GM12875 (cell line): ENCODE measurements around the gene FXYD3.

ENCODE experiments used
- H3K4me3 ChIP-seq: one replicate; pipeline ENCODE4 v1.5.1; 2011; ENCODE audit warnings: low read depth, low read length, control low read depth
- TF ChIP-seq, protein P1 (sequence below): IDR thresholded peaks from 2 replicates; pipeline ENCODE4 v1.5.1; 2011; ENCODE audit warnings: low read depth, mild to moderate bottlenecking, control low read depth, inconsistent platforms, low read length, moderate library complexity, borderline replicate concordance; ENCODE audit not compliant: insufficient read depth

FXYD3 gene

DNA sequence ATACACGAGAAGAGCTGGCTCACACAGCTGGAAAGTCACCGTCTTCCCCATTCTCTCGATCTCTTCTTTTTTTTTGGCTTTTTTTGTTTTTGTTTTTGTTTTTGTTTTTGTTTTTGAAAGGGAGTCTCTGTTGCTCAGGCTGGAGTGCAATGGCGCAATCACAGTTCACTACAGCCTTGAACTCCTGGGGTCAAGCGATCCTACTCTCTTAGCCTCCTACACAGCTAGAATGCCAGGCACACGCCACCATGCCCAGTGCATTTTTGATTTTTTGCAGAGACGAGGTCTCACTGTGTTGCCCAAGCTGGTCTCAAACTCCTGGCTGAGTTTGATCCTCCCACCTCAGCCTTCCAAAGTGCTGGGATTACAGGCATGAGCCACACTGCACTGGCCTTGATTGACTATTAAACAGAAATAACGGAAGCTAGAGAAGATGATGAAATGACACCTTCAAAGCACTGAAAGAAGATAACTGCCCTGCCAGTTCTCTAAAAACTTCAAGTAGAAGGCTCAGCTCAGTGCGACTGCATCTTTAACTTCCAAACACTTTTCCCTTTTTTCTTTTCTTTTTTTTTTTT lies 4.0 kb downstream of the FXYD3 start:
- H3K4me3 ChIP-seq: no peak overlapping the region
- TF ChIP-seq, protein P1, sequence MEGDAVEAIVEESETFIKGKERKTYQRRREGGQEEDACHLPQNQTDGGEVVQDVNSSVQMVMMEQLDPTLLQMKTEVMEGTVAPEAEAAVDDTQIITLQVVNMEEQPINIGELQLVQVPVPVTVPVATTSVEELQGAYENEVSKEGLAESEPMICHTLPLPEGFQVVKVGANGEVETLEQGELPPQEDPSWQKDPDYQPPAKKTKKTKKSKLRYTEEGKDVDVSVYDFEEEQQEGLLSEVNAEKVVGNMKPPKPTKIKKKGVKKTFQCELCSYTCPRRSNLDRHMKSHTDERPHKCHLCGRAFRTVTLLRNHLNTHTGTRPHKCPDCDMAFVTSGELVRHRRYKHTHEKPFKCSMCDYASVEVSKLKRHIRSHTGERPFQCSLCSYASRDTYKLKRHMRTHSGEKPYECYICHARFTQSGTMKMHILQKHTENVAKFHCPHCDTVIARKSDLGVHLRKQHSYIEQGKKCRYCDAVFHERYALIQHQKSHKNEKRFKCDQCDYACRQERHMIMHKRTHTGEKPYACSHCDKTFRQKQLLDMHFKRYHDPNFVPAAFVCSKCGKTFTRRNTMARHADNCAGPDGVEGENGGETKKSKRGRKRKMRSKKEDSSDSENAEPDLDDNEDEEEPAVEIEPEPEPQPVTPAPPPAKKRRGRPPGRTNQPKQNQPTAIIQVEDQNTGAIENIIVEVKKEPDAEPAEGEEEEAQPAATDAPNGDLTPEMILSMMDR: no peak

DNA sequence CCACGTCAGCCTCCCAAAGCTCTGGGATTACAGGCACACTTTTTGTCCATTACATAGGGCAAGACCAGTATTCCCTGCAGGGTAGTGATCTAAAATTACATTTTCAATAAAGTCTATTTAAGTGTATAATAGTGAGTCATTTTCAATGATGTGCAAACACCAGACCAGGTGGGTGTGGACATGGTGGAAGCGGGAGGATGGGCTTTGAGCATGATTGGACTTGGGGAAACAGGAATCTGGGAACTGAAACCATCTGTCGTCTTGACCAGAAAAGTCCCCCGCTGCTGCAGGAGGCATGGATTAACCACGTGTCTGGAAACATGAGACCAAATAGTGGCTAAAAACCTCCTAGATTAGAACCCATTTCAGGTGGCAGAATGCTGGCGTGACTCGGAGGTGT lies 4.9 kb downstream of the FXYD3 start:
- H3K4me3 ChIP-seq: no peak overlapping the region
- TF ChIP-seq, protein P1: no peak

DNA sequence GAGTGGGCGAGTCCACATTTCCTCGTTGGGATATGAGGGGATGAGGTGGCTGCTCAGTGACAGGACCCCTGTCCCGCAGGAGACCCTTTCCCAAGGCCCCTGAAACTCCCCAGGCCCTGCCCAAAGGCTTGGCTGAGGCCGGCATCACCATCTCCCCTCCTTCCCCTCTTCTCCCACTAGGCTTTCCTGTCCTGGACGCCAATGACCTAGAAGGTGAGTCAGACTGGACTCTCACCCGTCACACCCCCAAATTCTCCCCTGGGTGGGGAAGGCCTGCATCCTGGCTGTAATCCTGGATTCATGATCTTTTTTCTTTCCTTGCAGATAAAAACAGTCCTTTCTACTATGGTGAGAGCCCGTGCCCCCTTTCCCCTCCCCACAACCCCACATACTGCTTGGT lies 5.3 kb downstream of the FXYD3 start:
- no peak overlapping the region for H3K4me3 ChIP-seq
- TF ChIP-seq, protein P1: no peak

DNA sequence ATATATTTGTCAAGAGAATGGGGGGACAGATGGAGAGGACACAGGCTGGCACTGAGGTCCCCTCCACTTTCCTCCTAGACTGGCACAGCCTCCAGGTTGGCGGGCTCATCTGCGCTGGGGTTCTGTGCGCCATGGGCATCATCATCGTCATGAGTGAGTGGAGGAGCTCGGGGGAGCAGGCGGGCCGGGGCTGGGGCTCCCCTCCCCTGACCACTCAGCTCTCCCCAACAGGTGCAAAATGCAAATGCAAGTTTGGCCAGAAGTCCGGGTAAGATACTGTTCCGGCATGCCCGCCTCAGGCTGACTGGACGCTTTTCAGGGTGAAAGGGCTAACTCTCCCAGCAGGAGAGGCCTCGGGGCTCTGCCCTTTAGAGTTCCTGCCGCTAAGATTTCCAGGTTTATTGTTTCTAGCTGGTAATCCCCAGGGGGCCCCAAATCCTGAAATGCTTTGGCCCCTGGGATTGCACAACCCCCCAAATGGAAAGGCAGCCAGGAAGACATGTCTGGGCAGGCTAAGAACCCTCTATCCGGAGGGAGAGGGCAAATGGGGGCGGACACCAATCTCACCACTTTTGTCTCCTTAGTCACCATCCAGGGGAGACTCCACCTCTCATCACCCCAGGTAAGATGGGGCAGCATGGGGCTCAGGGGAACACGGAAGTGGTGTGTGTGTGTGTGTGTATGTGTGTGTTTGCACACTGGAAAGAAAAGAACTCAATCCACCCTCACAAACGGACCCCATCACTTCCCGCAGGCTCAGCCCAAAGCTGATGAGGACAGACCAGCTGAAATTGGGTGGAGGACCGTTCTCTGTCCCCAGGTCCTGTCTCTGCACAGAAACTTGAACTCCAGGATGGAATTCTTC lies 7.3 kb downstream of the FXYD3 start:
- no peak overlapping the region for H3K4me3 ChIP-seq
- TF ChIP-seq, protein P1: no peak

DNA sequence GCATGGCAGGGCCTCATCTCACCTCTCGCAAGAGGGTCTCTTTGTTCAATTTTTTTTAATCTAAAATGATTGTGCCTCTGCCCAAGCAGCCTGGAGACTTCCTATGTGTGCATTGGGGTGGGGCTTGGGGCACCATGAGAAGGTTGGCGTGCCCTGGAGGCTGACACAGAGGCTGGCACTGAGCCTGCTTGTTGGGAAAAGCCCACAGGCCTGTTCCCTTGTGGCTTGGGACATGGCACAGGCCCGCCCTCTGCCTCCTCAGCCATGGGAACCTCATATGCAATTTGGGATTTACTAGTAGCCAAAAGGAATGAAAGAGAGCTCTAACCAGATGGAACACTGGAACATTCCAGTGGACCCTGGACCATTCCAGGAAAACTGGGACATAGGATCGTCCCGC lies 8.0 kb downstream of the FXYD3 start:
- TF ChIP-seq, protein P1: no peak
- H3K4me3 ChIP-seq: no peak overlapping the region

DNA sequence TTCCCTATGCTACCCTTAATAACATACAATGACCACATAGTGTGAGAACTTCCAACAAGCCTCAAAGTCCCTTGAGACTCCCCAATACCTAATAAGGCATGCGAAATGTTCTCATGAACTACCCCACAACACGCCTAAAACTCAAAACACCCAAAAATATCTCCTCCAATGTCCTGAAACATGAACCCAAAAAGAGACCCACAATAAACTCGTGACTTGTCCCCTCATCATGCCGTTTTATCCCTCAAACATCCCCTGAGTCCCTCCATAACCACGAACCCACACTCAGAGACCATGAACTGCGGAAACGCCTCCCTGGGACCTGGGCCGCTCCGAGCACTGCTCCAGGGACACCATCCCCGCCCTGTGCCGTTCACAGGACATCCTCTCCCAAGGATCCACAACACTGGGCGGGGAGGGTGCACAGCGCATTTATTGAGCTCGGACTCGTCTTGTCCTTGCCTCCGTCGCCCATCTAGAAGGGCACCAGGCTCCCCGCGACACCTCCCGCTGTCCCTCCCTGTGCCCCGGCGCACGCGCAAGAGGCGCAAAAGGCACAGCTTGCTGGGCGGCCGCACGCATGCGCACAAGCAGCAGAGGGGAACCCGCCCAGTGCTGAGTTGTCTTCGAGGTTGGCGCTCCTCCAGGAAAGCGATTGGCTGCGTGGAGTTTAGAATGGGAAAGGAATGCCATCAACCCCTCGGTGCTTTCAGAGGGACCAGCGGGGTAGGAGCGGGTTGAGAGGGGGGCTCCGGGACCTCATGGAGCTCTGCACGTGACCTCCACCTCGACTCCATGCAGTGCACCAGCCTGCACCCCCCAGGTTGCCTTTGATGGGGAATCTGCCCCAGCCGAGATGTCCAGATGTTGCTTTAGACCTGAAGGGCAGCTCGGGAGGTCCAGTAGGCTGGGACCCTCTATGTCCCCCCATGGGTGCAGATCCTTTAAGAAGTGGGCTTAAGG lies 8.8 kb downstream of the FXYD3 start:
- H3K4me3 ChIP-seq: peak overlapping the region; percentile 34
- TF ChIP-seq, protein P1: no peak
